HG02759 (cell line): ENCODE measurements around the gene PPFIA2.

Experiments used
- ATAC-seq: cut with Tn5 transposase; IDR thresholded peaks from one replicate; pipeline ENCODE4 v1.9.1; 2021; ENCODE audit warnings: mild to moderate bottlenecking, moderate library complexity; ENCODE audit not compliant: unreplicated experiment

PPFIA2 gene

DNA sequence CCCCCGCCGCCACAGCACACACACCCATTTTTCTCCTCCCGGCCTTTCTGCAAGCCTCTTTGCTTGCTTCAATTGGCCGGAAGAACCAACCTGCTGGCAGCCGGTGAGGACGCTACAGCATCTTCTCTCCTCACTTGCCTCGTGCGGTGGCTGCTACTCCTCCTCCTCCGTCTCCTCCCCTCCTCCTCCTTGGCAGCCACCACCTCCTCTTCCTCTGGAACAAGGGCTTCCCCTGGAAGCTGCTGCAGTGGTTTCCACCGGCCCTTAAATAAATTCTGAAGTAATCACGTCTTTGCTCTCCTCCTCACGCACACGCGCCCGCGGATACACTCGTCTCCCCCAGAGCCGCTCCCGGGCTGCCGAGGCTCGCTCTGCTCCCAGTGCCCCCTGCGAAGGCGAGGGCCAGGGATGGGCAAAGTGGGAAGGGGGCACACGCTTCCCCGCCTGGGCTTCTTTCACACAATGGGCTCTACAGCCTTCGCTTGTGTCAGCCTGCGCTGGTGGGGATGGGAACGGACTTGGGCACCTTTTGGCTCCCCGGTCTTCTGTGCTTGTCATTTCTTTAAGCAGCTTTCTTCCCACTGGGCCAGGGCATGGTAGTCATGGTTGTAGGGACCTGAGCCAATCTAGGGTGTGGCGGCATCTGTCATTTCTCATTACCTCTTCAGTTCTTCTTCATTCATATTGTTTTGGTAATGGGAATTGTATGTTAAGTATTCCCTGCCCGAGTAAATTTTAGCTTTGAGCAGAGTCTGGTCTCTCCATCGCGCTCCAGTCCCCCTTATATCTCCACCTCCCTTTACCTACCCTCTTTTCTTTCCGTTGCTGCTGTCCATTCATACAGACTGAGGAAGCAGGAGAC lies at the start of gene PPFIA2:
PPFIA2 (minus strand) TSS at position 161 of the 862 bp plus-strand sequence.
- no peak for ATAC-seq

DNA sequence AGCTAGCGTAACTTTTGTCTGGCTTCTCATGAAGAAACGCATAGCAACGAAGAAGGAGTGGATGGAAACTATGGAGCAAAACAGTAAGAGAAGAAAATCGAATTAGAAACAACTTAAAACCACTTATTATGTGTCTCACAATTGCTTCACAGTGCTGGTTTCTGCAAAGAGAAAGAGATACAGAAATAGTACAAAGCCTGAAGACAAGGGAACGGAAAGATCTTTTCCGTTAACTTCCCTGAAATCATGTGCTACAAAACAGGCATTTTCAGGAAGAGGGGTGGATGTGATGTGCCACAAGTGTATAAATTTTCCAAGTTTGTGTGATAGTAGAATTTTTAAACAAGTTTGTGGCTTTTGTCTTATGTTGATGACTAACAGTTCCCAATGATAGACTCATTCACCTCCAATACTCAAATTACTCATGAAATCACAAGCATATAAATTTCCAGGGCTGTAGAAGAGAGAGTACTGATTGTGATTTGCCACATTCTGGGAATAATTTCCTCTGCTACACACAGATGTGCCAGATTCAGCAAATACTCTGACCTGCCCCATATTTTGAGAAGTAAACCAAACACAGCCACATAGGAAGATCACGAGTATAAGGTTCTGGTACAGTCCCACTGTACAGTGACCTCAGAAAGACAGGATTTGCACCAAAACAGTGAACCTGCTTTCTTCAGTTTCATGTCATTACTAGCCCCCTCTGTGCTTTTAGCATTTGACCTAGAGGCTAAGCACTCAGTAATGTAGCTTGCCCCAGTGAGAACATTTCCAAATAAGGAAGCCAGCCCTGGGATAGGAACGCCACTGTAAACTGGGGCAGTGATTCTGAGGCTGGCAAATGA lies 41.4 kb upstream of the PPFIA2 start:
- ATAC-seq = no peak

DNA sequence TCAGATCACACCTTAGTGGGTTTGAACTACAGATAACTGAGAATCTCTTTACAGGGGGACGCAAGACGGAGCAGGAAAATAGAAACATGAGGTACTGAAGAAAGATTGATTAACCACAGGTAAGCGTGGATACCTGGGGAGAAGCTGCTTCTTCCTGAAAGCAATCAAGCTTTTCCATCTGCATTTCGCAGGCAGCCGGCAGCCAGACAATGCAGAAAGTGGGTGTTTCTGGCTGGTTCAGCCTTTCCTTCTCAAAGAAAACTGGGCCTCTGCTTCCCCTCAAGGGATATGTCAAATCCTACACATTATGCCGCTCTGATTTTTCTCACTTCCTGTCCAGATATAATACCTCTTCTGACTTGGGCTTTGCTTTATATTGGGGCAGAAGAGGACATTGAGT lies 39.1 kb upstream of the PPFIA2 start:
- no peak for ATAC-seq

DNA sequence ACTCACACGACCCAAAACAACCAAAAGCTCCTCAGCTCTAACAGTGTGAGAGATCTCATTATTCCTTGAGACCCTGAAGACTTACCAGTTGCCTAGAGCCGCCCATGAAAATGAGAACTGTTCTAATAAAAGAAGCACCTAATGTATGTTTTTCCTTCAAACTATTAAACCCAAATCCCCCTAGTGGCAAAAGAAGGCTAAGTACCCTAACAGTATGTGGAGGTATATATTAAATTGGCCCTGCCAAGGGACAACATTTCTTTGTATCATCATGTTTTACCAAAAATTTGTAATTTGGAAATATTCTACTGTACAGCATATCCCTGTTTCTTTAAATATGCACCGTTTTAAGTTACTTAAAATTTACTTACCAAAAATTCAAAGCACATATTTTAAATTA lies 38.0 kb upstream of the PPFIA2 start:
- ATAC-seq = no peak

DNA sequence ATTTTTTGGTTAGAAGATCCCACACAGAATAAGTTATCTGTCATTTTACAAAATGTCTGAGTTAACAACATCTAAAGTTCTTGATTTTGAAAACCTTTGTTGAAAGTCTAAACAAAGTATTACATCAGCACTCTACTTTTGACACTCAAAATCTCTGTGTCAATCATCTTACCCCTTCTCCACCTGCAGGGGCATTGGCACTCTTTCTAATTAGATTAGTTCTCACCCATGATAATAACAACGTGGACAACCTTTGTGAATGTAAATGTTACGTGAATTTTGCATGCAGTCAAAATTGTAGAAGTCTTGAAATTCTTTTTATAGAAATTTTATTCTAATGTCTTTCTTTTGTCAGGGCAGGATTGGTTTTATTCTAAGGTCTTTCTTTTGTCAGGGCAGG lies 33.5 kb upstream of the PPFIA2 start:
- no peak for ATAC-seq

DNA sequence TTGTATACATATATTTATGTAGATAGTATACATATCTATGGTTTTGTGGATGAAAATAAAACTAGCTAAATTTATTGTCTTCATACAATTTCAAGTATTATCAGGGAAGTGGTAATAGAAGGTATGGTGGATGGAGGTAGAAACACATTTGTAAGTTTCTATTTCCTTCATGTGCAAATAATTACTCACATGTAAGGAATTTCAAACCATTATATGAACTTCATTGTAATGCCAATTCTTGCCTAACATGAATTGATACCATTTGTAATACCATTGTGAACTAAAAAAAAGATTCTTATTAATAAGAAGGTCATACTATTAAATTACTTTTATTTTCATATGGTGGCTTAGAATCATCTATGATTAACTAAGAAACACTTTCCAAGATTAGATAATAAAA lies 20.1 kb upstream of the PPFIA2 start:
- no peak for ATAC-seq

DNA sequence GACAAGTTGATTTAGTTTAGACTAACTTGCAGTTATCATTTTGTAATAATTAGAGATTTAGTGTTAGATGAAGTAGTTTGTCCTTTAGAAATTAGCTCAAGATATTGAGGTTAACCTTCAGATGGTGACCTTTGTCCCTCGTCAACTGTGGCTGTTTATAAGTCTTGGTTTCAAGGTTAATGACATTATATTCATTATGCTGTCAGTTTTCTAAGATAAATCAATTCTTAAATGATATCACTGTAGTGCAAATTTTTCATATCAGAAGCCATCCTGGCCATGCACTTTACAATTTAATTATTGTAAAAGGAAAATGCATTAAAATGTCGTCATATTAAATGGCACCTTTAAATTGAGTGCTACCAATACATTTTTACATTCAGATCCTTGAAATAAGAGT lies 19.6 kb upstream of the PPFIA2 start:
- no peak for ATAC-seq

DNA sequence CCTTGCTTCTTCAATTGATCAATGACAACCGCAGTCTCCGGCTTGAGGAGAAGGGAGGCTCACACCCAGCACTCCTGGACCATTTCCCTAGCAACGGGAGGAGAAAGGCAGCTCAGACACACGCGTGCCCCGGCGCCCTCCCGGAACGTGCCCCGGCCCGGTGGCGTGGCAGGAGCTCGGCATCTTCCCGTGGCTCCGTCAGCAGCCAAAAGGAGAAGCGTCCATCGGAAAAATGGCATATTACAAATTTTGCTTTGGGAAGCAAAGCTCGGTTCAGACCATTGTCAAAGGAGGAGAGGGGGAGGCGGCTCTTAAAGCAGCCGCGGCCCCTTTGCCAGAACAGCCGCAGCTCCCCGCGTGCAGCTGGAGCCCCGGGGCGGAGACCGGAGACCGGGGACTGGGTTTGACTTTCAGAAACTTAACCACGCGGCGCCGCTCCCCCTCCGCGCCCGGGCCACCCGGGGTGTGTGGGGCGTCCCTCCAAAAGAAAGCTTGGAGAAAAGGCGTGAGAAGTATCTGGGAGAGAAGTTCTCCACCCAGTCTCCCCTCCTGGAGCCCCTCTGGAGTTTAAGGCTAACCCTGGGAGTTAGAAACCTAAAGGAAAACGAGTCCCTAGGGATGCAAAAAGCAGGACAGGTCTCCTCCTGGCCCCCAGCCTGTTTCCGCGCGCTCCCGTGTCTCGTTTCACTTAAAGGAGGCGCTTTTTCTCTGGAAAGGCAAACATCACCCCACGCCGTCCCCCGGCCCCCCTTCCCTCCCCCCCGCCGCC lies 545 bp downstream of the PPFIA2 start:
- ATAC-seq = no peak

DNA sequence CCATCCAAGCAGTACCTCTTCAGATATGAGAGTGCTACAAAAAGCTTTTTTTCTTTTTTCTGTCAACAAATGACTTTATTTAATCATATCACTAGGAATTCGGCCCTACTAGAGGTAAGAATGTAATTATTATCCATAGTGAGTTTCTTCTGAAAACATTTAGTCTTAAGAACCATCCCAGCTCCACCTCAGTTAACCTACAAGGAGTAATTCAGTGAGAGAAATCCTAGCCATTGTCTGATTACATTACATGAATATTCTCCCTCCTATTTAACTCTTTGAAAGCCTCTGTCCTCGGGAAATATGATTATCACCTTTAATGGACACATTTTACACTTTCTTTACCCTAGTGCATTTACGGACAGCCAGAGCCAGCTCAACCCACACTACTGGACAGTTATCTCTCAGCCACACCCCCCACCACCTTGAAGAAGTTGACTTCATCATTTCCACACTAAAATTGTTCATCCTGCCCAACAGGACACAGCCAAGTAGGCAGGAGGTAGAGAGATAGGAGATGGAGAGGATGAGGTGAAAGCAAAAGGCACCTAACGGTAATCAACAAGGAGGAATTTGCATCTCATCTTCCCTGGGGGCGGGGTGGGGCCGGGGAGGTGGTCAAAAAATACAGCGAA lies 1.3 kb downstream of the PPFIA2 start:
- no peak for ATAC-seq

DNA sequence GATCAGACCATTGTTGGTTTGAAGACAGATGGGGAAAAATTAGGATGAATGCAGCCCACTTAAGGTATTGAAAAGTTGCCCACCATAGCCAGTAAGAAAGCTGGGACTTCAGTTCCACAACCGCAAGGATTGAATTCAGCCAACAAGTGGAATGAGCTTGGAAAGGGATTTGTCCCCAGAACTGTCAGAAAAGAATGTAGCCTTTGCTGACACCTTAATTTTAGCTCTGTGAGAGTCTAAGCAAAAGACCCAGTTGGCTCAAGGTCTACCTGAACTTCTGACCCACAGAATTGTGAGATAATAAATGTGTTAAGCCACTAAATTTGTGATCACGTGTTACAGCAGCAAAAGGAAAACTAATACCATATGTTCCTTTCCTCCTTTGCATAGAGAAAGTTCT lies 29.4 kb downstream of the PPFIA2 start:
- no peak for ATAC-seq

DNA sequence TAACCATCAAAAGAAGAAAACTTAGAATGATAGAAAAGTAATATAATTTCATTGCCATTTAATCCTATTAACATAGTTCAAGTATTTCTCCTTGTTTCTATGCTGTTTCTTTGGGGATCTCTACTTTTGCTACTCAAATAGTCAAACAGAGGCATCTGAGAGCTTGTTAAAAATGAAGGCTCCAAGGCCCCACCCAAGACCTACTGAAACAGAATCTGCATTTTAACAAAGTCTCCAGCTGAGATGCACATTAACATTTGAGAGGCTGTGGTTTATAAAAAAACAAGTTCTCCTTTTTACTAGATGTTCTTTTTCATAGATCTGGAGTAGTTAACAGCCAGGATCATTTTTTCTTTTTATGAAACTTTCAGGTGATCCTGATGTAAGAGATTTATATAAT lies 31.8 kb downstream of the PPFIA2 start:
- no peak for ATAC-seq

DNA sequence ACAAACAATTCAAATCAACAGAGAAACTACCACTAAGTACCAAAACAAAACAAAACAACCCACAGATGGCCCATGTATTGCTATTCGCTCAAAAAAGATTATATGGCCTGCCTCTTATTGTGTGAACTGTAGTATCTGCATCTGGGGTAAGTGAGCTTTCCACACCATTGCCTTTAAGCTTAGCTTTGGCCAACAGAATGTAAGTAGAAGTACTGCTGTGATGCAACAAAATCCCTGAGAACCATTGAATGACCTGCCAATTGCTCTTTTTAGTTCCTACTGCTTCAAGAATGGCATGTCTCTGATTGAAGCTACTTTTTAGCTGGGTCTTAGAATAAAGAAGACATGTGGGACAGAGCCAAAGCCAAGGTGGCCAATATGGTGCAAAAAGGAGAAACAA lies 32.5 kb downstream of the PPFIA2 start:
- ATAC-seq = no peak

DNA sequence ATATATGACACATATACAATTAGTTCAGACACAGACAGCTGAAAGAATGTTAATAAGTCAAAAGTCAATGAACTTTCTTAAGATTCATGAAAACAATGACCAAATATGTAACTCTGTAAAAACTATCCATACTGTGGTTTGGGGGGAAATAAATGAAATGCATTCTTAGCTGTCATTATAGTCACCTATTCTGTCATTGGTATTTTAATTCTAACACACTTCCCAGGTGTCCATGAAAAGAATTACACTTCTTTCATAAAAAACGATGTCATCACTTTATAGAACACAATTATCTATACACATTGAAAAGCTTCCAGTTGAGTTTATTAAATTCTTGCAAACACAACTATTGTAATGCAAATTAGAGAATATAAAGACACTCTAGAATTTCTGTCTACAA lies 35.8 kb downstream of the PPFIA2 start:
- ATAC-seq = no peak

DNA sequence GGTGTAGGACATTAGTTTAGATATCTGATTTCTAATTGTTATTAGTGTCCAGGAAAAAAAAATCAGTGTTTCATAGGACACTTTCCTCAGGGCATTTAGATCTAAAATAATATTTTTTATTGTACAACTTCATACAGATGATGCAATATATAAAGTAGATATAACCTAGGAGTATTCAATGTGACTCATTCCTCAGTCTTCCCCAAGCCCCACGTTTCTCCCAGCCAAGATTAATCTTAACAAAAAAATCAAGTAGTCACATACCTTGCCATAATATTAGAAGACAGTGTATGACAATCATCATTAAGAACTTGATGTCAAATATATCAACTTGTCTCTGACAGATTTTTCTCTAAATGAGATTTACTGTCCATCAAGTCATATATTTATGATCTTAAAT lies 37.1 kb downstream of the PPFIA2 start:
- ATAC-seq = no peak

DNA sequence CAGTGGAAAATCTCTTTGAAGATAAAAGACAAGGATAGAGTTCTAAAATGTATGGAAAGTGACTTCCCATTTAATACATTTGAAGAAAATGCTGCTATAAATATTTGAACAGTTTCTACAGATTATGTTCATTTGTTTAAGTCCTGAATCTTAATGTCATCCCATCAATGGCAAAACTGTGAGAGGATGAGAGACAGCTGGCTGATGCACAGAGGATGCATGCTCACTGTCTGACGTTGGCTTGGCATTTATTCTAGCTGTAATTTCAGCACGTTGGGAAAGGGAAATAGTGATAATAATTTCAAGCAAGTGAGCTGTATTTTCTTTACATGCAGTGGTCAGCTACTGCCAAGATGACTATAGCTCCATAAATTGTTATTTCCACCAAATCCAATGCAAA lies 40.5 kb downstream of the PPFIA2 start:
- no peak for ATAC-seq

DNA sequence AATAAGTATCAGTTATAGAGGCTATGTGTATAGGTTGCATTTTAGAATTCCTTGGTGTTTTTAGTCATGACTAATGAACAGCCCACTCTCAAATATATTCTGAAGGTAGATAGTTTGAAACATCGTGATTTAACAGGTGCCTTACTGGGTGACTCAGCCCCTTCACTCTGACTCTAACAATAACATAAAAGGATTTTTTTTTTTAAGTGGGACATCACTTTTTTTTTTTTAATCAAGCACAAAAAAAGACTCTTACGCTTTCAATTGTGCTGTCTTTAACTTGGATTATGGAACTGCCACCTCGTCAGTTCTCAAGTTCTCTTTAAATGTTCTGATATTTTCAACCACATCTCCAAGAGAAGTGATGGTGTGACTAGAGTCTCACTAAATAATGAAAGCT lies 46.6 kb downstream of the PPFIA2 start:
- ATAC-seq = no peak

DNA sequence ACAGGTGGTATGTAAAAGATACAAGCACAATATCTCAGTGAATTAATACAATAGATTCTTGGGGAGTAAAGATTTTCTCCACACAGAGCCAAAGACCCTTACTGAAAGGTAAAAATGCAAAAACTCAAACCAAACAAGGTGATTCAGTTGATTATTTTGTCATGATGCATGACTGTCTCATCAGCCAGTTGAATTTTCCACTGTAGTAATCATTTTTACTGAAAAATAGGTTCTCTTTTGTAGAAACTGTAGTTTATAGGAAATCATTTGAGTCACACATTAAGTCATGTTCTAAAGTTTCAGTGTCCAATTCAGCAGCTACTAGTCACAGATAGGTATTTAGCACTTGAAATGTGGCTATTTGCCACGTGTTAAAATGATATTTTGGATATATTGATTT lies 53.6 kb downstream of the PPFIA2 start:
- no peak for ATAC-seq

DNA sequence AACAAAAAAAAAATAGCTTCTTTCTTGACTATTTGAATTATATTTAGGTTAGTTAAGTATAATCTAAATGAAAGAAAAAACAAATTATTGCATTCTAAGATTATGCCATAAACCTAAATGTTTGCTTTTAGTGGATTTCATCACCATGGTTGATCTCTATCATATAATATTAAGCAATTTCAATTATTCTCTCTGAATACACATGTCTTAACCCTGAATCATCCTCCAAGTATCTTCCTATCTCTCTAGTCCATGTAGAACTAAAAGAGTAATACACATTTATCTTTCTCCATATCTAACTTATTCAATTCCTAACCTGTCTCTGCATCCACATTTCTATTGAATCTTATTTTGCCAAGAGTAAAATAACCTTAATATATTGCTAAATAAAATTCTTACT lies 59.6 kb downstream of the PPFIA2 start:
- no peak for ATAC-seq

DNA sequence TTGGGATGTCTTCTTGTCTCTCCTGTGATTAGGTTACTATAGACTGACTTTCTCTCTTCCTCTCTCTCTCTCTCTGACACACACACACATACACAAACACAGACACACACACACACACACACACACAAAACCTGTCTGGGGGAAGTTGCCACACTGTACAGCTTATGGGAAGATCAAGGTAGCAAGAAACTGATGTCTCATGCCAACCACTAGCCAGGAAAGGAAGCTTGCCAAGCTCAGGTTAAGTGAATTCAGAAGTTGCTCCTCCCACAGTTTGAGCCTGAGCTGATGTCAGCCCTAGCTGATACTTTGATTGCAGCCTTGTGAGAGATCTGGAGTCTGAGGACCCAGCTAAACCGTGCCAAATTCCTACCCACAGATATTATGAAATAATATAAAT lies 67.1 kb downstream of the PPFIA2 start:
- no peak for ATAC-seq

DNA sequence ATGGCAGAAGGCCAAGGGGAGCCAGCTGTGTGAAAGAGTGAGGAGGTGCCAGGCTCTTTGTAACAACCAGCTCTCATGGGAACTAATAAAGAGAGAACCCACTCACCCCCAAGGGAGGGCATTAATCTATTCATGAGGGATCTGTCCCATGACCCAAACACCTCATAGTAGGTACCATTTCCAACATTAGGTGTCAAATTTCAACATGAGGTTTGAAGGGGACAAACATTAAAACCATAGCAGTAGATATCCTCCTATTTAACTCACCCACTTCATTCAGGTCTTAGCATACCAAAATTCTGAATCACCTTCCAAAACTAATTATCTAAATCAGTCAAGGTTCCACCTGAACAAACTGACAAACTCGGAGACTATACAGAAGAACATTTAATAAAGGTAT lies 75.3 kb downstream of the PPFIA2 start:
- no peak for ATAC-seq

DNA sequence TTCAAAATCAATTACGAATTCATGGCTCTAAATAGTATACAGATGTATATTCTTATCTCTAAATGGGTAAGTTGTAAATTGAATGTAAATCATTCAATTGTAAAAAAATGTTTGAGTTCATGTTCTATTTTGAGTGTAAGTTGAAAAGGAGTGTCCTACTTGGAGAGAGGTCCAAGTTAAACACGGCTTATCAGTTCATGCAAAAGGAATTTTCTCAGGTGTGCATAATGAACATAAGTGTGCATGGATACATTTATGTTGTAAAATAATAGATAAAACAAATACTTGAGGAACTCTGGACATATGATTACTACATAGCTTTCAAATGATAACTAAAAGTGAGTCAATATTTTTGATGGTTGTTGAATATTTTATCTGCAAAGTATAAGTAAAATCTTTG lies 79.5 kb downstream of the PPFIA2 start:
- no peak for ATAC-seq
